Left hindlimb (tissue), 1 donor: ENCODE measurements around the gene GBX1.

Experiments used
- DNase-seq: peaks from one replicate; pipeline ENCODE4 v3.0.0-alpha.2; 2018

GBX1 gene

DNA sequence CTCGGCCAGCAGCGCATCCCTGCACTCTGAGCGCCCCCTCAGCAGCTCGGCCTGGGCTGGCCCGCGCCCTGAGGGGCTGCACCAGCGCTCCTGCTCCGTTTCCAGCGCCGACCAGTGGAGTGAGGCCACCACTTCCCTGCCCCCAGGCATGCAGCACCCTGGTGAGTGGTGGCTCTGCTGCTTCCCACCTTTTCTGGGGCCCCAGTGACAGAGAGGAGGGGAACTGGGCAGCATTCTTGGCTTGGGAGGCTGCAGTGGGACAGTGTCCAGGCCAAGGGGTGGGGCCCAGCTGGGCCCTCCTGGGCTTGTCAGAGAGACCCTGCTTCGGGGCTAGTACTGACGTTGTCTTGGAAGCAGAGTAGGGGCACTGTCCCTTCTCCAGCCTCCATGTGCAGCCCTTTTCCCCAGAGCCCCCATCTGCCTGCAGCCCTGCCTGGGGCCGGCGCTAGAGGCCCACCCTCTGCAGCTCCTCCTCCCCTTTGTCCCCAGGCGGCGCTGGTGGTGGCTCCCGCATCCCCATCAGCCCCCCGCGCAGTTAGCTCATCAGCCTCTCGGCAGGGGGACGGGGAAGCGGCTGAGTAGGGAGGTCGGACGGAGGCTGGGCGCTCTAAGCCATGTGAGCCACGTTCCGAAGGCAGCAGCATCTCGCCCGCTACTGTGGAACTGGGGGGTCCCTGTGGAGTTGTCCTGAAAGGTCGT lies 29.2 kb downstream of the GBX1 start:
- no peak for DNase-seq

DNA sequence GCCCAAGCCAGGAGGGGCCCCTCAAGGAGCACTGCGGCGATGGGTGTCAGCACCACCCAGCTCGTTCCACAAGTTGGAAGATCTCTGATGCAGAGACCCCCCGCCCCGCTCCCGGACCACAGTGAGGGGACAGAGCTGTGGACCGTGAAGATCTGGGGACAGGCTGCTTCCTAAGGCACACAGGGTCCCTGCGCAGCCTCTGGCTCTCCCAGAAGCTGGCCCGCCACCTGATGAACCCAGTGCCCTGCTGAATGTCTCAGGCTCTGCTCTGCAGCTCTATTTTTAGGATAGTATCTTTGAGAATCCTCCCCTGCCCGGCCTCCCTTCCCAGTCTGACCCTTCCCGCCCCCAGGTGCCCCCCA lies 29.7 kb downstream of the GBX1 start:
- no peak for DNase-seq

DNA sequence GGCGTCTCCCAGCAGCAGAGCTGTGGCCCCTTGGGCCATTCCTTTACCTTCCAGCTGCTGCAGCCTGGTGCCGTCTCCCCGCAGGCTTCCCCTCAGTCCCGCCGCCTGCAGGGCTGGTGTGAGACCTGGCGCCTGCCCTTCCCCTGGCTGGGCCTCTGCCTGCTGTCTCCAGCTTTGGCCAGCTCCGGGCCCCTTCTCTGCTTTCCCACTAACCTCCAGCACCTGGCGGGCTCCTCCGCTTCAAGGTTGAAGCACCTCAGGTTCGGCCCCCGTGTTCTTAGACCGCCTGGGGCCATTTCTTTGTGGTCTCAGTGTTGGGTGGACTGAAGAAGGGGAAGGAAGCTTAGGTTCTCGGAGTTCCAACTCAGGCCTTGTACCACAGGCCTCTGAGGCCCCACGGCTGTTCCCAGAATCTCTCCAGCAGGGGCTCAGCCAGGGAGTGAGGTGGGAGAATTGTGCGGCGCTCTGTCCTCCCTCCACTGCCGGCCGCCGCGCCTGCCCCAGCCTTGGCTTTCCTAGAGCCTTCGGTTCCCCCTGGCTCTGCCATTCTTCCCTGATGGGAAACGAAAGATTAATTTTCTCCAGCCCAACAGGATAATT lies 30.3 kb downstream of the GBX1 start:
- no peak for DNase-seq

DNA sequence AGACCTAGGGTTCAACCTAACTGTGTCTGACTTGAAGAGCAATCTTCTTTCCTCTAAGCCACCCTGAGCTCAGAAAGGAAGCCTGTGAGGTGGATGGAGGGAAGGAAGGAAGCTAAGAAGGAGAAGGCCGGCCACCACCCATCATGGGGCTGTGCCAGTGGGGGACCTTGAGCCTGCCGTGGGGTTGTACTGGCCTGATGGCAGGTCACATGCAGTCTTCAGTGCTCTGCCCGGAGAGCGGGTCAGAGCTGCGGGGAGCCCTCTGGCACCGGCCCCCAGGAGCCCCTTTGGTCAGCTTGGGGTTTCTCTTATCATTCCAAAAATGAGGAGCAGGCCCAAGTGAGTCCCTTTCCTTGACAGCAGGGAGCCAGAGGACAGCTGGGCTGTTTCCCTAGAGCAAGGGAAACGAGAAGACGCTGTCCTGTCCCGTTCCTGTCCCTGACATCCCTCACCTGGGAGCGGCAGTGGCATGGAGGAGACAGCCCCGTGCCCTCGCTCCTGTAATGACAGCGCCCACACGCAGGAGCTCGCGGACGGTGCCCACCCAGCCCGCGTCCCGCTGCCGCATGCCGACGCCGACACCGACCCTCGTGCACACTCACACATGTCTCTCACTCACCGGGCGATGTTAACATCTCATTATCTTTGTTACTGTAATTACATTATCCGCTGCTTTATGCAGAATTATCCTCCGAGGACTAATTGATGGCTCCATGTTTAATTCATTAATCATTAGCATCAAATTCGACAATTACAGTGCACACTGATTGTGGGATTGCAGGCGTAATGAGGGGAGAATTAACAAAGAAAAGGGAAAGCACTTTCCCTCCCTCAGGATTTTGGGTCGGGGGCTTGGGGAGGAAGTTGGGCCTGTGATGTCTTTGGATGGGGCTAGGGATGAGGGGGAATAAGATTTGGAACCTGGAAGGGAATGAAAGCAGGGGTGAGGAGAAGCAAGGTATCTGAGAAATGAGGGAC lies 31.3 kb downstream of the GBX1 start:
- peak; percentile 12 for DNase-seq

DNA sequence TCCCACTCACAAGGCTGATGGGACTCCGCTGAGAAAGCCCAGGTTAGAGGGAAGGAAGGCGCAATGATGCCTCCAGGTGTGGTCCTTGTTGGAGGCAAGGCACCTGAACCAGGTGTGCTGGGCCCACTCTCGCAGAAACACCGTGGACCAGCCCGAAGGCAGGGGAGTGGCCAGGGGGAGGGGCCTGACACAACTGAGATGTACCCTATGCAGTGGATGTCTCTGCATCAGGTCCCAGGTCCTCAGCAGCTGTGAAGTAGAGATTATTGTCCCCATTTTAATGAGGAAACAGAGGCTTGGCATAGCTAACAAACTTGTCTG lies 32.0 kb downstream of the GBX1 start:
- DNase-seq = peak; percentile 3

DNA sequence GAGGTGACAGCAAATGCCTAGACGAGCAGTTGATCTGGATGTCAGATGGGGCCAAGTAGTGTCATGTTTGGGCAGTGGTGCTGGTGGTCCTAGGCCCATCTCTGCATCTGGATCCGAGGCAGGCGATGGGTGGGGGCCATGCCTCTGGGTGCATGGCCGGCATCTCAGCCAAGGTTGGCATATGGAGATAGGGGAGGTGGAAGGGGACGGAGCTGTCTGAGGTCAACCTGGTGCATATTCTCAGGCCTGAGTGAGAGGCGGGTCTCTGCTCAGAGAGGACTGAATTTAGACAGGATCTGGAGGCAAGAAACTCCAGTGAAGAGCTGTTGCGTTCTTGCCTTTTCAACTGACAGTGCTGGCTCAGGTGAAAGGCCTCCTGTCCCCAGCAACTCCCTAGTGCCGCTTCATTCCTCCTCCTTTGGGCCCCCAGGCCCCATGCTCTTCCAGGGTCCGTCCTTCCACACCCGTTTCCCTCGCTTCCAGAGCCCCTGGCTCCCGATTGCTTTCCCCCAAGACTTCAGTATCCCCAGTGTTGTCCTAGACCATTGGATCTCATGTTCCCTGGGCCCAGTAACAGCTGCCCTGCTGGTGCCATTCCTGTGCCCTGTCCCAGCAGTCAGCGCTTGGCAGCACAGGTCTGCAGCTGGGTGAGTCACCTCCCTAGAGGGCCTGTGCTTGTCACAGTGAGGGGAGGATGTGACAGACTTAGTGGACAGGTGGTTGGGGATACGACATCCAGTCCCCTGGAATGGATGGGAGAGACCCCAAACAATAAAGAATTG lies 32.6 kb downstream of the GBX1 start:
- peak; percentile 17 for DNase-seq

DNA sequence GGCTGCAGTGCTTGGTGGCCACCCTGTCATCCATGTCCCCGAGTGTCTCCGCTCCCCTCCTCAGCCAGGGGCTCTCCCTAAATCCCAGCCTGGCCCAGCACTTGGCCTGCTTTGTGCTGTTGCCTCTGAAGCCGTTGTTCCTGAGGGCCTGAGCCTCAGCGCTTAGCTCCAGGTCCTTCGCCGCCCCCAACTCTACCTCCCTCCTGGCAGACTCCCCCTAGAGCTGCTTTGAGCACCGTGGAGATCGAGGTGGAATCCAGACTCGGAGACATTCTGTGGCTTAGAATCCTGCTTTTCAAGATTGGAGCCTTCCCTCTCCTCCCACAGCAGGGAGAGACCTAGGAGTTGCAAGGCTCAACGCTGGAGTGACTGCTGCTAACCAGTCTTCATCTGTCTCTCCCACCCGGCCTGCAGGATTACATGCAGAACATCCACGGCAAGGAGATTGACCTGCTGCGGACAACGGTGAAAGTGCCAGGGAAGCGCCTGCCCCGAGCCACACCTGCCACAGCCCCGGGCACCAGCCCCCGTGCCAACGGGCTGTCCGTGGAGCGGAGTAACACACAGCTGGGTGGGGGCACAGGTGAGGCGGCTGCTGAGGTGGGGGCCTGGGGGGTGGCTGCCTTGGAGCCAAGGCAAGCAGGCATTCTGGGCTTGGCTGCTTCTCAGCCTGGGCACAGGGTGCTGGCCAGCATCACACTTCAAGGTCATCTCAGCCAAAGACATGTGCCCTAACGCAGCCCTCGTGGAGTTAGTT lies 33.3 kb downstream of the GBX1 start:
- DNase-seq = peak; percentile 17

DNA sequence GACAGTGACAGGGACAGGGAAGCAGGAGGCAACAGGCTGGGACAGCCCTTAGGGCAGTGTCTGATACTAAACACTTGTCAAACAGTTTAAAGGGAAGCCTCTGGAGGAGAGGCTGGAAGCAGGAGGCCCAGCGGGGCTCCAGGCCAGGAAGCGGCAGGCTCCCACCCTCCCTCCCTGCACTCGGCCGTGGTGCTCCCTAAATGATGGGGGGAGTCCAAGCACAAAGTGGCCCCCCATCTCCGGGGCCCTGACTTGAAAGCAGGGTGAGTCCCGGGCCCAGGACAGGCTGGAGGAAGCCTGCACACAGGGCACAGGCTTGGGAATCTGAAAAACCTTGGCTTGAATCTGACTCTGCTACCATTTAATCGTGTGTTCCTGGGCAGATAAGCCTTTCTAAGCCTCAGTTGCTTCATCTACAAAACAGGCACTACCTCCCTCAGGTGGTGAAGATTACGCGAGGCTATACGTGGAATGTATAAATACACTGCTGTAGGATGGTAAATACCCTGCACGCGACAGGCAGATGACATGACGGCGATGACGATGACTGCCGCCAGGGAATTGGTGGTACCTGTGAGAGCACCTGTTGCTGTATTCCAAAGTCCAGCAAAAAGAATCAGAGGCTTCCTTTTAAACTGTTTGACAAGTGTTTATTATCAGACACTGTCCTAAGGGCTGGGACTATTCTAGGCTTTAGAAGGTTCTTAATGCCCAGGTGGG lies 34.1 kb downstream of the GBX1 start:
- DNase-seq = peak; percentile 19

DNA sequence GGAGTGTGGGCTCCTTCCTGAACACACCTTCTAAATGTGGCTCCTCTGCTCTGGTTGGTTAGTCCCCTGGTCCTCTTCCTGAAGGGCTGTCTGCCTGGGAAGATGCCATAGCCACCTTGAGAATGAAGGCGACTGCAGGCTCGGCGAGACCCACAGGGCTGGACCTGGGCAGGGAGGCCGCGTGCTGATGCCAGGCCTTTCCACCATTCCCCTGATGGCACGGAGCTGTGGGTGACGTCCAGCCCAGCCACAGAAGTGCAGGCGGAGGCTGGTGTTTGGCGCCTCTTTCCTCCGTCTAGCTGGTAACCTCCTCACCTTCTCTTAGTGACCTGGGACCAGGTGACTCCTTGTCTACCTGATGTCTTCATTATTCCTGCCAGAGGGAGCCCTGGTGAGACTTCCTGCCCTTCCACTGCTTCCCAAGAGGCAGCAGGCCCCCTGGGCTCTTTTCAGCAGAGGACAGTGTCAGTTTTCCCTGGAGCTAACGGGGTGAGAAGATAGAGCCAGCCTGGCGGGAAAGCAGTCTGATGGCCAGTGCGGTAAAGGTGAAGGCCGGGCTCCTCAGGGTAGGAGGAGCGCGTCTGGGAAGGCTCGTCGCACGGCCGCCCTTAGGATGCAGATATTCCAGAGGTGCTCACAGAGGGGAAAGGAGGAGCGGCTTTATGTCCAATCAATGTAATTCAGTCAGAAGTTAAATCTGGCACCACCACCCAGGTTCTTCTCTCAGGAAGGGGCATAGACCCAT lies 34.9 kb downstream of the GBX1 start:
- DNase-seq = peak; percentile 21

DNA sequence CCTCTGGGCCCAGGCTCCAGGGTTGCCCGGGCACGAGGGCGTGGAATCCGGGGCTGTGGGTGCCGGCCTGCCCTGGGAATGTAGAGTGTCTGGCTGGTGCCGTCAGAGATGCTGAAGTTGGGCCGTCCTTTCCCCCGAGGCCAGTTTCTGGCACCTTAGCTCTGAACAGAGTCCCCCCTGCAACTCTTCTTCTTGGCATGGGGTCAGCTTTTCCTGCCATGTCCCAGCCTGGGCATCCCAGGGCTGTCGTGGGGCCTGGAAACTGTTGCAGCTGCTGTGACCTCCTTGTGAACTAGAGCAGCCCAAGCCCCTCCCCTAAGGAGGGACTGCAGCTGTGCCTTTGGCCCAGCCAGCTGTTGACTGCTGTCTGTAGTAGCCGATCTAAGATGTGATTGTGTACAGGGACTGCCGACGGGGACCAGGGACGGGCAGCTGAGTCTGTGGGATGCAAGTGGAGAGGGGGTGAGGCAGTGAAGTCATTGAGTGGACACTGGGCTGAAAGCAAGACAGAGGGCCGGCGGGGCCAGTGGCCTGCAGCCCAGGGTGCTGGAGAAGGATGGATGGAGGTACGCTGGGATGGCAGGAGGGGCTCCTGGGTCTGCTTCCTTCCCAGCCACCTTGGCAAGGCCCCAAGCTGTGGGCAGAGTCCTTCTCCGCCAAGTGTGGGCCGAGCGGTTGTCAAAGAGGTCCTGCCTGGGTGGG lies 35.8 kb downstream of the GBX1 start:
- peak; percentile 78 for DNase-seq

DNA sequence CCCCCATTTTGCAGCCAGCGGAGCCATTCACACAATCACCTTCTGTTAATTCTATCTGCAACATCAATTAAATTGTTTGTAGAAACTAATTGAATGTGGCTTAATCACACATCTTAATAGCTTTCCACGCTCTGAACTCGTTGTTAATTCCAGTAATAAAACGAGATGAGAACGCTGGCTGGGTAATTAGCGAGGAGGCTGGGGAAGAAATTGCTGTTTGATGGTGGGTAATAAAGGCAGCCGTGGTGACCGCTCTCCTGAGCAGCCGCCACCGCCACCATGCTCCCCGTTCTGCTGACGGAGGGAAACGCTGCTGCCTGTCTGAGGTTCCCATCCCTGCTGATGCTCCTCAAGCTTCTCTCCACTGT lies 36.3 kb downstream of the GBX1 start:
- DNase-seq = no peak

DNA sequence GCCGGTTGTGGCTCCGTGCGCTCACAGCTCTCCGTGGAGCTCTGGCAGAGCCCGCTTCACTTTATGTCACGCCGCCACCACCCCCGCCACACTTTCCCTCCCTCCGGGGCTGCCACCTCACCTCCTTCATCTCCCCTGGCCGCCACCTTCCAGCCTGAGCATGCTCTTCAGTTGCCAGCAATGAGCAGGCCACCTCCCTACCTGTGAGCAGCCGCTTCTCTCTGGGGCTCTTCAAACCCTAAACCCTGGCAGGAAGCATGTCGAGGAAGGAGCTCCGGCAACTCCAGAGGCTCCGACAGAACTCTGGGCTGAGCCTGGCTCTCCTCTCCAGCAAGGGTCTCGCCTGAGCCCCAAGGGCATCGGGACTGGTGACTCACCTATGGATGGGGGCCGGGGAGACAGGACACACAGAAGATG lies 36.7 kb downstream of the GBX1 start:
- no peak for DNase-seq

DNA sequence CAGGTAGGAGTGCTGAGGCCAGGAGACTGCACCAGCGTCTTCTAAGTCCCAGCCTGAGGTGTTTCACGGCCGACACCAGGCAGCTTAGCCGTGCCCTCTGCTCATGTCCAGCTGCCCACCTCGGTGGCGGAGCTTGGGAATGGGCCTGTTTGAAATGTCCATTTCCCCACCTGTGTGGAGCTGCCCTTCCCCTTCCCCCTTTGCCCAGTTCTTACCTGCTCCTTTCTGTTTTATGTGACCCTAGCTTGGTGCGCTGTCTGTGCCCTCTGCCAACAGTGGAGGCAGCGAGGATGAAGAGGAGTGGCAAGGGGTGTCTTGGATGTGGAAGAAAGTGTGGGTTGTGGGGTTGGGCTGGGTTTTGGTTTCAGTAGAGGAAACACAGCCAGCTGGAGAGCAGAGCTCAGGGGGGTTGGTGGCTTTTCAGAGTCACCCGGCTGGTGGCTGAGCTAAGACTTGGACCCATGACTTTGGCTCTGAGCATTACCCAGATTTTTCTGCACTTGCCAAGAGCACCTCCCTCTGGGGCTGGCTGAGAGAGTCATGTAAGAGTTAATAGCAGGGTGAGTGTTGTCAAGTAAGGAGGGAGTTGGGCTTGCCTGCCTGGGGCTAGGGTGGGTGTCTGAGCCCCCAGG lies 37.4 kb downstream of the GBX1 start:
- no peak for DNase-seq

DNA sequence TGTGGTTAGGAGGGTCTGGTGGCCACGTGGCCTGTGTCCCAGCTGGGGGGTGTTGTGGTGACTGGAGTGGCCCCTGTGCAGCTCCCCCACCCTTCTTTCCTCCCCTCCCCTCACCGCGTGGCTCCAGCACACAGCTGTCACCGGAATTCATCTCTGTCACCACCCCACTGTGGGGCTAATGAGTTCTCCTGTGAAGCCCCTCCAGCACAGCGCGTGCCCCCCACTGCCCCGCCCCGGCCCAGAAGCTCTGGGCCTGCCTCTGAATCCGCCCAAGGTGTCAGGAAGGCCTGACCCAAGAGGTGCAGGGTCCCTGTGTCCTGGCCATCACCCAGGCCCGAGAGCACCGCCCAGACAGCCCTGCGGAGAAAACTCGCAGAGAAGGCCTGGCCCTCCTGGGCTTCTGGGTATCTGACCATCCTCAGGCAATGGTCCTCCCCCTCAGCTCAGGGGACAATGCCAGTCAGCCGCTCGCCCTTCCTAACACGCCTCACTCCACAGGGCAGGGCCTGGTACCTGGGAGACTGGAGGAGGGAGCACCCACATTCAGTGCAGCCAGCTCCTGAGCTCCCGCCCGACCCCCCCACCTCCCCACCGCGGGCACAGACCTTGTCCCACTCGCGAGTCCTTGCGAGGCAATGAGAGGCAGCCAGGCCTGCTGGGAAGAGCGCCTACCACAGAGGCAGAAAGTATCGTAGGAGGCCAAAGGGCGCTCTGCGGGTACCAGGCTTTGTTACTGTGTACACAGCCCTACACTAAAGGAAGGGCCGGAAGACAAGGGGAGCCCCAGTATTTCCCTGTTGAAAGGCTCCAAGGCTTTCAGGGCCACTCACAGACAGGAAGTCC lies 38.2 kb downstream of the GBX1 start:
- no peak for DNase-seq

DNA sequence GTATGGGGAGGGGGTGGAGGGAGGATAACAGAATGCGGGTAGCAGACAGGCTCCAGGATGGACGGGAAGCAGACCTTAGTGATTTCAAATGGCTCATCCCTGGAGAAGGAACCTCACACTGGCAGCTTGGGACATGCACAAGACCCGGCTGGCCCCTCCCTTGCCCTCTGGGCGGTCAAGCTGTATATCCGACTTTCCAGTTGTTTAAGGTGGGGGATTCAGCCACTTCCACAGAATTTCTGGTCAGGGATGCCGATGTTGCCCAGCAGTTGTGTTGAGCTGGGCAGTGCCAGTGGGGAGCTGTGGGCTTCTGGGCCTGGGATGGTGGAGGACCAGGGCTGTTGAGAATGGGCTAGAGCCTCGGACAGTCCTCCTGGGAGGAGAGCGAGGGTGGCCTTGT lies 38.8 kb downstream of the GBX1 start:
- DNase-seq = no peak

DNA sequence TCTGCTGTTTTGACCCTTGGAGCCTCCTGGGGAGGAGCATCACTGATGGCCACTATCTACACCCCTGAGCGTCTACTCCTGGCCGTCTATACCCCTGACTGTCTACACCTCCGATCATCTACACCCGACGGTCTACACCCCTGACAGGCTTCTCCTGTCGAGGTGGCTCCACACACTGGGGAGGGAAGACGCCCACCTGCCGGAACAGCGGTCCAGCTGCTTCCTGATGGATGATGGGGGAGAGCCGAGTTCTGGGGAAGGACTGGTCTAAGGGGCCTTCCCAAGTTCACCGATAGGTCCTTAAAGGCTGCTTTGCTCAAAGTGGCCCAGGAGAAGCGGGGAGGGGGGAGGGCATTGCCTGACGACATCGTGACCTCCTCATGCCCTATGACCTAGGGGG lies 39.4 kb downstream of the GBX1 start:
- DNase-seq = no peak

DNA sequence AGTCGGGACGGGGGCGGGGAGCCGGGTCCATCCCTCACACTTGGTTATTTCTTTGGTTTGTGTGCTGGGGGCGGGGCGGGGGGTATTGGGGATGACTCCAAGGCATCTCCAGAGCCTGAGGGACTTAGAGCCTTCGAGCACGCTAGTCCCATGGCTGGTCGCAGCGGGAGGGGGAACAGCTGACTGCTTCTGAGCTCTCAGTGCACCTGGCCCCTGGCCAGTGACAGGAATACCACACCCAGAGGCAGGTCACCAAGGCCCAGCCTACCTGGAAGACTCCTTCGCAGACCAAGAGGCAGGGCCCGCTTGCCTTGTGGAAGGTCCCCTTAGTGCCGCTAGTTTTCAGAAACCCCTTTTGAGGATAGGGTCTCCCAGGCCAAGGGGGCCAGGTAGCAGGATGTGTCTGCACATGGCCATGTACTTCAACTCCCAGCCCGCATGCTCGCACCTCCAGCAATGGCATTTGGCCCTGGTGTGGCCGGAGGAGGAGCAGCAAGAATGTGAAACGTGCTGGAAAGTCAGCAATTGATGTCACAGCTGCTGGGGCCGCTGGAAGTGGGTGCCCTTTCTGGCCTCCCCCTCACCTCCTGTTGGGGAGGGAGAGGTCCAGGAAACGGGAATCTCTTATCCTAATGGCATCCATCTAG lies 40.9 kb downstream of the GBX1 start:
- no peak for DNase-seq

DNA sequence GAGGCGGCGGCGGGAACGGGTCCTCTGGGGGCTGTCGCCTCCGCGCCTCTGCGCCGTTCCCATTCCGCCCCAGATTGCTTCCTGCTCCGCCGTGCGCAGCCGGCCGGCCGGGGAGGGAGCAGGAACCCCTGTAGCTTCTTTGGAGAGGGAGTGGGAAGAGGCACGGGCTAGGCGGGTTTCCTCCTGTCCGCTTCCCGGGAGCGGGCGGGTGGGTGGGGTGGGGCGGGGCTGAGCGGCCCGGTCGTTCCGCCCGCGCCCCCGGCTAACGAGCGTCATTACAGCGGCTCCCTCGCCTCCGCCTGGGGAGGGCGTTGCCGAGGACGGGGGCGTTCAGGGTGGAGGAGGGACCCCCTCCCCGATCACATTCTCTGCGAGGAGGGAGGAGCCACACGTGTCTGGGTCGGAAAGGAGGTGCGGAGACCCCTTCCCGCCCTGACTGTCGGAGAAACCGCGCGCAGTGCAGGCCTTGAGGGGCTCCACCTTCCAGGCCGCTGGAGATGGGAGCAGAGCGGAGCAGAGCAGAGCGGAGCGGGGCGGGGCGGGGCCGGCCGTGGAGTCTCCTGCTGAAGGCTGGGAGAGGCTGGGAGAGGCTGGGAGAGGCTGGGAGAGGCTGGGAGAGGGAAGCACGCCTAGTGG lies 41.5 kb downstream of the GBX1 start:
- DNase-seq = no peak
